Astrocyte (in vitro differentiated cells and primary cell): ENCODE data around the gene ALOX5.

Experiments used
- CTCF ChIP-seq: IDR thresholded peaks from 2 replicates; pipeline ENCODE4 v1.5.1; 2011; ENCODE audit warnings: low read depth, mild to moderate bottlenecking, inconsistent platforms, low read length, moderate library complexity; ENCODE audit not compliant: insufficient read depth
- EZH2 ChIP-seq: IDR thresholded peaks from 2 replicates; pipeline ENCODE4 v1.6.1; 2012; ENCODE audit warnings: mild to moderate bottlenecking, low read length, inconsistent platforms; ENCODE audit not compliant: insufficient read depth

GRCh38 chr10:45418849-45419675 is 45.0 kb downstream of the ALOX5 start:
- TF ChIP-seq CTCF (no peak), EZH2 (no peak)
